NB4 (cell line): ENCODE results near the gene PEPD.

Experiments
- DNase-seq: peaks from one replicate; pipeline ENCODE4 v3.0.0; 2010; ENCODE audit warnings: low read depth
- H3K4me3 ChIP-seq: one replicate; pipeline ENCODE4 v1.5.1; 2011; ENCODE audit warnings: mild to moderate bottlenecking, low read depth, low read length, moderate library complexity
- CTCF ChIP-seq: IDR thresholded peaks from one replicate; pipeline ENCODE4 v1.5.1; 2012; ENCODE audit warnings: low read depth, low read length
- MAX ChIP-seq: IDR thresholded peaks from 2 replicates; pipeline ENCODE4 v1.6.1; 2011; ENCODE audit warnings: low read depth, low read length
- MYC ChIP-seq: IDR thresholded peaks from 2 replicates; pipeline ENCODE4 v1.6.1; 2011; ENCODE audit warnings: low read depth, low read length
- POLR2A ChIP-seq: IDR thresholded peaks from 2 replicates; pipeline ENCODE4 v1.6.1; 2011; ENCODE audit warnings: mild to moderate bottlenecking; ENCODE audit not compliant: insufficient read length; ENCODE audit errors: extremely low read depth

Gene PEPD

GRCh38 chr19:33458171-33458633 is 63.4 kb downstream of the PEPD start:
- DNase-seq, result no peak
- no peak overlapping the region for H3K4me3 ChIP-seq
- TF ChIP-seq MYC (no peak), POLR2A (no peak), MAX (no peak), CTCF (no peak)

- TF ChIP-seq POLR2A, result no peak
- DNase-seq, result no peak
- no peak overlapping the region for H3K4me3 ChIP-seq
Observed at GRCh38 chr19:33456845-33457220, 64.8 kb downstream of the PEPD start.

GRCh38 chr19:33456076-33456844 is 65.3 kb downstream of the PEPD start:
- DNase-seq, result no peak
- TF ChIP-seq POLR2A (no peak), MAX (no peak), CTCF (no peak), MYC (no peak)
- H3K4me3 ChIP-seq, result no peak overlapping the region

- no peak for DNase-seq
- TF ChIP-seq CTCF (no peak), POLR2A (no peak), MAX (no peak), MYC (no peak)
- H3K4me3 ChIP-seq, result no peak overlapping the region
Observed at GRCh38 chr19:33453265-33453664, 68.3 kb downstream of the PEPD start.

GRCh38 chr19:33450689-33451088 is 70.9 kb downstream of the PEPD start:
- TF ChIP-seq POLR2A (no peak), MAX (no peak), CTCF (no peak), MYC (no peak)
- H3K4me3 ChIP-seq, result no peak overlapping the region
- no peak for DNase-seq

- DNase-seq, result no peak
- no peak overlapping the region for H3K4me3 ChIP-seq
- no peak for TF ChIP-seq MYC
- TF ChIP-seq MAX, result no peak
- no peak for TF ChIP-seq POLR2A
- no peak for TF ChIP-seq CTCF
Observed at GRCh38 chr19:33449799-33450198, 71.8 kb downstream of the PEPD start.
